BJ (cell line): ENCODE data around the gene UPP1. TPM values are rescaled to one million over a fixed set of nuclear protein-coding genes. Genes with fewer than 3 reads are reported as not detected.
"Not testable (repeated sequence)": the region's sequence is repeated elsewhere in the genome, so short reads cannot be mapped to it uniquely, and the experiment has no call there.

Experiments
- CTCF ChIA-PET: fragments of 350-600 bp; formaldehyde crosslinking; extraction: SDS; loops from one replicate; lab custom pipeline; 2021; ENCODE audit warnings: antibody characterized with exemption, inconsistent platforms; lab: Yijun Ruan, JAX
- POLR2A ChIA-PET: fragments of 300-600 bp; sonication (Branson Sonifier 250); formaldehyde crosslinking; extraction: SDS; loops from one replicate; lab custom pipeline; 2021; ENCODE audit warnings: antibody characterized with exemption; lab: Charles Lee
- DNase-seq: peaks from one replicate; pipeline ENCODE4 v3.0.0-alpha.2; 2011; ENCODE audit warnings: low read depth
- H3K27me3 ChIP-seq: 2 replicates; pipeline ENCODE4 v1.6.0; 2011; ENCODE audit warnings: low read length; ENCODE audit not compliant: control insufficient read depth, insufficient read depth
- H3K36me3 ChIP-seq: 2 replicates; pipeline ENCODE4 v1.5.1; 2011; ENCODE audit warnings: low read length; ENCODE audit not compliant: control insufficient read depth, insufficient read depth
- H3K4me3 ChIP-seq: 2 replicates; pipeline ENCODE4 v1.5.1; 2011; ENCODE audit warnings: low read depth, mild to moderate bottlenecking, control low read depth, low read length
- CTCF ChIP-seq: IDR thresholded peaks from 2 replicates; pipeline ENCODE4 v1.5.1; 2011; ENCODE audit warnings: low read depth, mild to moderate bottlenecking, control low read depth, inconsistent platforms, low read length, moderate library complexity; ENCODE audit not compliant: insufficient read depth
- polyA plus RNA-seq: library from polyadenylated mRNA; depleted of rRNA; stranded (reverse); fragments of >200 nt; gene quantifications from 2 replicates; pipeline ENCODE4 v1.2.3, GENCODE V29; 2011

Gene UPP1
- polyA plus RNA-seq, 1 experiment: 25.1 TPM

- no peak for TF ChIP-seq CTCF
- ChIA-PET CTCF (no interaction called here), POLR2A (no interaction called here)
- H3K27me3 ChIP-seq: no peaks in the 10 kb centered on the region
- H3K36me3 ChIP-seq: no peaks in the 10 kb centered on the region
- no peak overlapping the region for H3K4me3 ChIP-seq
- no peak for DNase-seq
Observed at GRCh38 chr7:48067475-48067874, 21.6 kb upstream of the UPP1 start.

GRCh38 chr7:48074204-48074654, 14.8 kb upstream of the UPP1 start:
- ChIA-PET POLR2A (no interaction called here), CTCF (interaction anchor here (0.8 kb wide), 1 partner anchor 11 kb away, joined by 3 read pairs; no protein-coding TSS in a partner anchor)
- no peak for DNase-seq
- H3K36me3 ChIP-seq: no peaks in the 10 kb centered on the region
- no peak for TF ChIP-seq CTCF
- H3K4me3 ChIP-seq: no peak overlapping the region
- no peaks in the 10 kb centered on the region for H3K27me3 ChIP-seq

GRCh38 chr7:48077423-48077822, 11.6 kb upstream of the UPP1 start:
- ChIA-PET CTCF (interaction anchor here (1.3 kb wide), 1 partner anchor 15 kb away, joined by 4 read pairs; no protein-coding TSS in a partner anchor), POLR2A (no interaction called here)
- H3K27me3 ChIP-seq: no peaks in the 10 kb centered on the region
- no peaks in the 10 kb centered on the region for H3K36me3 ChIP-seq
- TF ChIP-seq CTCF: no peak
- DNase-seq: no peak
- H3K4me3 ChIP-seq: no peak overlapping the region

- Histone ChIP-seq H3K36me3 (no peaks in the 10 kb centered on the region), H3K4me3 (no peak overlapping the region), H3K27me3 (no peaks in the 10 kb centered on the region)
- no peak for DNase-seq
- ChIA-PET CTCF (interaction anchor here (0.7 to 1.0 kb wide), 2 partner anchors 10 kb away, joined by 3 to 5 read pairs; no protein-coding TSS in a partner anchor), POLR2A (no interaction called here)
- no peak for TF ChIP-seq CTCF
Observed at GRCh38 chr7:48078470-48078869, 10.6 kb upstream of the UPP1 start.

- H3K4me3 ChIP-seq, H3K27me3 ChIP-seq, DNase-seq, H3K36me3 ChIP-seq, POLR2A ChIA-PET: not testable (repeated sequence)
- CTCF ChIA-PET: interaction anchor here (0.7 to 1.5 kb wide), 2 partner anchors 23 to 27 kb away, joined by 3 to 4 read pairs; no protein-coding TSS in a partner anchor
Observed at GRCh38 chr7:48082378-48082777, 6.7 kb upstream of the UPP1 start.
